H9 (cell line): ENCODE results near the gene OPN4. TPM values are rescaled to one million over a fixed set of nuclear protein-coding genes. Genes with fewer than 3 reads are reported as not detected.

Experiments used
- DNase-seq: peaks from one replicate; pipeline ENCODE4 v3.0.0-alpha.2; 2017
- H2AFZ ChIP-seq: one replicate; pipeline ENCODE4 v1.6.1; 2013; ENCODE audit warnings: mild to moderate bottlenecking, low read length, control low read depth, moderate library complexity
- H2AK5ac ChIP-seq: 2 replicates; pipeline ENCODE4 v1.6.1; 2013; ENCODE audit warnings: low read length, control low read depth, mixed read lengths; ENCODE audit not compliant: insufficient read length
- H2BK120ac ChIP-seq: one replicate; pipeline ENCODE4 v1.6.1; 2013; ENCODE audit warnings: low read depth, mild to moderate bottlenecking, low read length, control low read depth, inconsistent platforms; ENCODE audit not compliant: poor library complexity, severe bottlenecking
- H2BK12ac ChIP-seq: 2 replicates; pipeline ENCODE4 v1.6.1; 2013; ENCODE audit warnings: low read length, control low read depth, mixed read lengths, low read depth; ENCODE audit not compliant: insufficient read length
- H2BK15ac ChIP-seq: 2 replicates; pipeline ENCODE4 v1.6.1; 2013; ENCODE audit warnings: low read depth, low read length, control low read depth
- H2BK20ac ChIP-seq: one replicate; pipeline ENCODE4 v1.6.1; 2013; ENCODE audit warnings: low read depth, mild to moderate bottlenecking, low read length, control low read depth, inconsistent platforms; ENCODE audit not compliant: poor library complexity, severe bottlenecking
- H2BK5ac ChIP-seq: 2 replicates; pipeline ENCODE4 v1.6.1; 2013; ENCODE audit warnings: low read length, control low read depth, mixed read lengths; ENCODE audit not compliant: insufficient read length
- H3K14ac ChIP-seq: 2 replicates; pipeline ENCODE4 v1.6.1; 2013; ENCODE audit warnings: low read length, control low read depth; ENCODE audit not compliant: insufficient read depth
- H3K18ac ChIP-seq: 2 replicates; pipeline ENCODE4 v1.6.1; 2013; ENCODE audit warnings: low read depth, mild to moderate bottlenecking, mixed read lengths, low read length, control low read depth; ENCODE audit not compliant: insufficient read length
- H3K23ac ChIP-seq: 2 replicates; pipeline ENCODE4 v1.6.1; 2013; ENCODE audit warnings: low read length, control low read depth, mixed read lengths, low read depth; ENCODE audit not compliant: insufficient read length
- H3K23me2 ChIP-seq: 2 replicates; pipeline ENCODE4 v1.6.1; 2013; ENCODE audit warnings: low read depth, mild to moderate bottlenecking, mixed read lengths, low read length, control low read depth; ENCODE audit not compliant: insufficient read length, poor library complexity, severe bottlenecking
- H3K27ac ChIP-seq: 2 replicates; pipeline ENCODE4 v1.5.1; 2013; ENCODE audit warnings: low read length, control low read depth, mixed read lengths, low read depth; ENCODE audit not compliant: insufficient read length
- H3K27me3 ChIP-seq: 2 replicates; pipeline ENCODE4 v1.6.1; 2013; ENCODE audit warnings: low read length, control low read depth, inconsistent platforms; ENCODE audit not compliant: insufficient read depth
- H3K4ac ChIP-seq: 2 replicates; pipeline ENCODE4 v1.6.1; 2013; ENCODE audit warnings: low read depth, mild to moderate bottlenecking, control low read depth, inconsistent platforms, low read length, moderate library complexity
- H3K4me1 ChIP-seq: 2 replicates; pipeline ENCODE4 v1.6.1; 2013; ENCODE audit warnings: low read length, control low read depth, inconsistent platforms; ENCODE audit not compliant: insufficient read depth
- H3K4me2 ChIP-seq: 2 replicates; pipeline ENCODE4 v1.6.1; 2013; ENCODE audit warnings: low read length, control low read depth, mixed read lengths; ENCODE audit not compliant: insufficient read length, insufficient read depth
- H3K56ac ChIP-seq: 2 replicates; pipeline ENCODE4 v1.6.1; 2013; ENCODE audit warnings: low read depth, mild to moderate bottlenecking, mixed read lengths, low read length, control low read depth; ENCODE audit not compliant: insufficient read length
- H3K79me1 ChIP-seq: 2 replicates; pipeline ENCODE4 v1.6.1; 2013; ENCODE audit warnings: low read depth, mild to moderate bottlenecking, moderate library complexity, low read length, control low read depth, inconsistent platforms; ENCODE audit not compliant: insufficient read depth, poor library complexity, severe bottlenecking
- H3K79me2 ChIP-seq: 2 replicates; pipeline ENCODE4 v1.6.1; 2013; ENCODE audit warnings: low read length, control low read depth, inconsistent platforms; ENCODE audit not compliant: insufficient read depth
- H3K9ac ChIP-seq: 2 replicates; pipeline ENCODE4 v1.6.1; 2013; ENCODE audit warnings: low read length, control low read depth, mixed read lengths; ENCODE audit not compliant: insufficient read length; ENCODE audit errors: extremely low read depth
- H3K9me3 ChIP-seq: one replicate; pipeline ENCODE4 v1.6.1; 2013; ENCODE audit warnings: low read depth, low read length, inconsistent platforms; ENCODE audit not compliant: control insufficient read depth
- H3T11ph ChIP-seq: one replicate; pipeline ENCODE4 v1.6.1; 2013; ENCODE audit warnings: mild to moderate bottlenecking, low read length, control low read depth, inconsistent platforms
- H4K20me1 ChIP-seq: one replicate; pipeline ENCODE4 v1.6.1; 2013; ENCODE audit not compliant: control insufficient read depth, insufficient read length, insufficient read depth
- H4K5ac ChIP-seq: 2 replicates; pipeline ENCODE4 v1.6.1; 2013; ENCODE audit warnings: low read depth, mild to moderate bottlenecking, mixed read lengths, low read length, control low read depth; ENCODE audit not compliant: insufficient read length
- H4K8ac ChIP-seq: replicated peaks from 2 replicates; pipeline ENCODE4 v1.6.1; 2013; ENCODE audit warnings: low read length, control low read depth, mixed read lengths, low read depth; ENCODE audit not compliant: insufficient read length
- H4K91ac ChIP-seq: 2 replicates; pipeline ENCODE4 v1.6.1; 2013; ENCODE audit warnings: low read depth, mild to moderate bottlenecking, moderate library complexity, mixed read lengths, low read length, control low read depth; ENCODE audit not compliant: insufficient read length
- H3K27ac Mint-ChIP-seq, 3 experiments: 2 replicates in 2 of 3; 3 replicates in 1 of 3; pipeline ENCODE4 v1.8.0; 2020 to 2021; ENCODE audit warnings: mixed read lengths in 3 of 3, mild to moderate bottlenecking in 1 of 3, moderate library complexity in 1 of 3
- H3K27me3 Mint-ChIP-seq: 2 replicates; pipeline ENCODE4 v1.8.0; 2021; ENCODE audit warnings: low read depth, mild to moderate bottlenecking, moderate library complexity, mixed read lengths
- H3K36me3 Mint-ChIP-seq, 3 experiments: 2 replicates in 2 of 3; 3 replicates in 1 of 3; pipeline ENCODE4 v1.8.0; 2020 to 2021; ENCODE audit warnings: low read depth in 3 of 3, mixed read lengths in 3 of 3; ENCODE audit not compliant: insufficient read depth in 1 of 3
- H3K4me1 Mint-ChIP-seq, 2 experiments: 2 replicates each; pipeline ENCODE4 v1.8.0; 2020; ENCODE audit warnings: mixed read lengths in 2 of 2
- H3K4me3 Mint-ChIP-seq, 2 experiments: 2 replicates in 1 of 2; 3 replicates in 1 of 2; pipeline ENCODE4 v1.8.0; 2020 to 2021; ENCODE audit warnings: mild to moderate bottlenecking in 2 of 2, mixed read lengths in 2 of 2, moderate library complexity in 1 of 2
- H3K9me3 Mint-ChIP-seq, 2 experiments: 2 replicates in 1 of 2; 3 replicates in 1 of 2; pipeline ENCODE4 v1.8.0; 2020; ENCODE audit warnings: mild to moderate bottlenecking in 2 of 2, mixed read lengths in 2 of 2, moderate library complexity in 1 of 2
- WGBS: extraction: QIAGEN DNeasy Blood & Tissue Kit; methylation state at CpG from one replicate; pipeline ENCODE4 v1.1.7; 2013; ENCODE audit warnings: missing lambda C conversion rate, low lambda C conversion rate, mixed read lengths; ENCODE audit not compliant: insufficient read length; ENCODE audit errors: extremely low coverage; 5-methylcytosine and 5-hydroxymethylcytosine counted together
- total RNA-seq: library from RNA; stranded (reverse); gene quantifications from 2 replicates; pipeline ENCODE4 v1.2.1, GENCODE V29; 2021
- TF ChIP-seq, protein P1 (sequence below): fragments of 200-600 bp; sonication (generic); conservative IDR thresholded peaks from 3 replicates; pipeline ENCODE4 v1.8.0; 2021; ENCODE audit warnings: antibody characterized with exemption, mild to moderate bottlenecking

OPN4 gene
- total RNA-seq, 1 experiment from 2014 or later: not detected

DNA sequence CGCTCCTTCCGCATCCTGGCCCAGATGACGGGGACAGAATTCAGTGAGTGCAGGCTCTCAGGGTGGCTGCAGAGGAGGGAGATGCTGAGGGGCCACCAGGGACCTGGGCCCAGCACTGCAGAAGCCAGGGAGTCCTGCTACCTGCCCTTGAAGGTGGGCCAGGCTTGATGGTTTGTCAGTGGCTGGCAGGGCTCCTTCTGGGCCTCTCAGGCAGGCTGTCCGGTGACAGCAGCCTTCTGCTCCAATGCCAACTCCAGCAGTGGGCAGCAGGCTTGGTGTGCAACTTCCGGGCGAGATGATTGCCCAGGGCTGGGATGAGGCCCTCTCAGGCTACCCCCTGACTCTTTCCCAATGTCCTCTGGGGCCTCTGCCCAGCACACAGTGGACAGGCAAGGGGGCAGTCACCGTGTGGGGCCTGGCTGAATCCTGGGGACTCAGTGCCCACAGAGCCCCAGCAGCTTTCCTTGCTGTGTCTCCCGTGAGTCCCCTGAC, 37.7 kb downstream of the OPN4 start:
- Histone ChIP-seq H2BK12ac (no peak overlapping the region), H2BK120ac (no peak overlapping the region), H3K27ac (no peak overlapping the region), H3K56ac (no peak overlapping the region), H3K14ac (no peak overlapping the region), H2BK15ac (no peak overlapping the region), H3K4ac (no peak overlapping the region), H3K79me1 (no peaks in the 10 kb centered on the region), H4K8ac (no peak overlapping the region), H3K18ac (no peak overlapping the region), H3K79me2 (no peaks in the 10 kb centered on the region), H3K23ac (no peak overlapping the region), H2AK5ac (no peak overlapping the region), H3K27me3 (no peaks in the 10 kb centered on the region), H4K5ac (no peak overlapping the region), H2BK20ac (no peak overlapping the region), H3K4me1 (peaks cover 4% of the 10 kb centered on the region; the same call in 1 of the 2 replicates), H2BK5ac (no peak overlapping the region), H3K9me3 (no peaks in the 10 kb centered on the region), H4K91ac (no peak overlapping the region), H3K9ac (no peak overlapping the region), H4K20me1 (no peaks in the 10 kb centered on the region), H3K4me2 (no peak overlapping the region), H2AFZ (no peak overlapping the region), H3K23me2 (no peaks in the 10 kb centered on the region), H3T11ph (no peak overlapping the region)
- H3K36me3 Mint-ChIP-seq: no peaks in the 10 kb centered on the region
- H3K9me3 Mint-ChIP-seq: no peaks in the 10 kb centered on the region
- no peak for DNase-seq
- peaks cover 37 to 40% of the 10 kb centered on the region in 2 experiments for H3K4me1 Mint-ChIP-seq
- no peak overlapping the region for H3K4me3 Mint-ChIP-seq
- no CpG with 5 or more reads among the region's 8 CpGs for WGBS
- H3K27ac Mint-ChIP-seq: peak overlapping the region in 1 of 3 experiments; percentile 35; a peak in 1 of 7 replicates
- peaks cover 8% of the 10 kb centered on the region for H3K27me3 Mint-ChIP-seq
- TF ChIP-seq, protein P1, sequence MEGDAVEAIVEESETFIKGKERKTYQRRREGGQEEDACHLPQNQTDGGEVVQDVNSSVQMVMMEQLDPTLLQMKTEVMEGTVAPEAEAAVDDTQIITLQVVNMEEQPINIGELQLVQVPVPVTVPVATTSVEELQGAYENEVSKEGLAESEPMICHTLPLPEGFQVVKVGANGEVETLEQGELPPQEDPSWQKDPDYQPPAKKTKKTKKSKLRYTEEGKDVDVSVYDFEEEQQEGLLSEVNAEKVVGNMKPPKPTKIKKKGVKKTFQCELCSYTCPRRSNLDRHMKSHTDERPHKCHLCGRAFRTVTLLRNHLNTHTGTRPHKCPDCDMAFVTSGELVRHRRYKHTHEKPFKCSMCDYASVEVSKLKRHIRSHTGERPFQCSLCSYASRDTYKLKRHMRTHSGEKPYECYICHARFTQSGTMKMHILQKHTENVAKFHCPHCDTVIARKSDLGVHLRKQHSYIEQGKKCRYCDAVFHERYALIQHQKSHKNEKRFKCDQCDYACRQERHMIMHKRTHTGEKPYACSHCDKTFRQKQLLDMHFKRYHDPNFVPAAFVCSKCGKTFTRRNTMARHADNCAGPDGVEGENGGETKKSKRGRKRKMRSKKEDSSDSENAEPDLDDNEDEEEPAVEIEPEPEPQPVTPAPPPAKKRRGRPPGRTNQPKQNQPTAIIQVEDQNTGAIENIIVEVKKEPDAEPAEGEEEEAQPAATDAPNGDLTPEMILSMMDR: no peak
